ENCODE data around the gene HVCN1.

Gene HVCN1

GRCh38 chr12:110718222-110718908 lies 29.4 kb upstream of the HVCN1 start:
- TF ChIP-seq, protein P1, sequence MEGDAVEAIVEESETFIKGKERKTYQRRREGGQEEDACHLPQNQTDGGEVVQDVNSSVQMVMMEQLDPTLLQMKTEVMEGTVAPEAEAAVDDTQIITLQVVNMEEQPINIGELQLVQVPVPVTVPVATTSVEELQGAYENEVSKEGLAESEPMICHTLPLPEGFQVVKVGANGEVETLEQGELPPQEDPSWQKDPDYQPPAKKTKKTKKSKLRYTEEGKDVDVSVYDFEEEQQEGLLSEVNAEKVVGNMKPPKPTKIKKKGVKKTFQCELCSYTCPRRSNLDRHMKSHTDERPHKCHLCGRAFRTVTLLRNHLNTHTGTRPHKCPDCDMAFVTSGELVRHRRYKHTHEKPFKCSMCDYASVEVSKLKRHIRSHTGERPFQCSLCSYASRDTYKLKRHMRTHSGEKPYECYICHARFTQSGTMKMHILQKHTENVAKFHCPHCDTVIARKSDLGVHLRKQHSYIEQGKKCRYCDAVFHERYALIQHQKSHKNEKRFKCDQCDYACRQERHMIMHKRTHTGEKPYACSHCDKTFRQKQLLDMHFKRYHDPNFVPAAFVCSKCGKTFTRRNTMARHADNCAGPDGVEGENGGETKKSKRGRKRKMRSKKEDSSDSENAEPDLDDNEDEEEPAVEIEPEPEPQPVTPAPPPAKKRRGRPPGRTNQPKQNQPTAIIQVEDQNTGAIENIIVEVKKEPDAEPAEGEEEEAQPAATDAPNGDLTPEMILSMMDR (IDR thresholded peaks at IDR 0.05; ENCODE audit: low read depth, low read length): no peak
- DNase-seq (ENCODE audit: extremely low read depth, low read depth): no peak

DNA sequence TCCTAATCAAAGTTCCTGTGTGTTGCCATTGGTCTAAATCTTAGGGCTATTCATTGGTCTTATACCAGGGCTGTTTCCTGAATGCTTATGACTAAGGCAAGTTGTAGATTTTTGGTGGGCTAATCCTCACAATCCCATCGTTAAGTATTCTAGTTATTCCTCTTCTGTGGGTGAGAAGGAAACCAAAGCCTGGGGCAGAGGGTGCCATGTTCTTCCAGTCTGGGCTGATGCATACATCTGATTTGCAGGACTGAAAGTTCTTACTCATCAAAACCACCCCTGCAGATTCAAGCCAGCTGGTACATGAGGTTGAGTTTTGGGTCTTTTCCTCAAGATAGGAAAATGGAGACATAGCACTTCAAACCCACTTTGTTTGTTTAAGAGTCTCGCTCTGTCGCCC lies 28.1 kb upstream of the HVCN1 start:
- TF ChIP-seq, protein P1 (IDR thresholded peaks at IDR 0.05; ENCODE audit: low read depth, low read length): no peak
- DNase-seq (ENCODE audit: extremely low read depth, low read depth): no peak

DNA sequence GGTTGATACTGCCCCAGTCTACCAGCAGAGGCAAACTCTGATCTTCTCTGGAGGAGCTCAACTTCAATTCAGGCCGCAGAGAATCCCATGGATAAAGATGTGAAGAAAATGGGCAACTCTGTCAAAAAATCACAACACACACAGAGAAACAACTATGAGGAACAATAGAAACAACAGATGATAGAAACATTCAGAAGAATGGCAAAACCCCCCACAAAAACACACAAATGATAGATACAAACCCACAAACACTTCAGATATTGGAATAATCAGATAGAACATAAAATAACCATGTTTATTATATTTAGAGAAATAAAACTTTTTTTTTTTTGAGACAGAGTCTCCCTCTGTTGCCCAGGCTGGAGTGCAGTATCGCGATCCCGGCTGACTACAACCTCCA lies 20.0 kb upstream of the HVCN1 start:
- TF ChIP-seq, protein P1 (IDR thresholded peaks at IDR 0.05; ENCODE audit: low read depth, low read length): no peak

DNA sequence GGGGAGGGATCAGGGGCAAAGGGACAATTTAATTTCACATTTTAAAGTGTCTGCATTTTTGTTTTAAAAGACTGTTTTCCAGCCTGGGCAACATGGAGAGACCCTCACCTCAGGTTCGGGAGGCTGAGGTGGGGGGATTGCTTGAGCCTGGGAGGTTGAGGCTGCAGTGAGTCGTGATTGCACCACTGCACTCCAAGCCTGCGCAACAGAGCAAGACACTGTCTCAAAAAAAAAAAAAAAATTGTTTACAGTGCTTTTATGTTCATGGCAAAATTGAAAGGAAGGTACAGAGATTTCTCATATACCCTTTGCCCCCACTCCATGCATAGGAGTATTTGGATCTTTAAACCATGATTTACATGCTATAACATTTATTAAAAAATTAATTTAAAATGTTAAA lies 16.4 kb upstream of the HVCN1 start:
- TF ChIP-seq, protein P1 (IDR thresholded peaks at IDR 0.05; ENCODE audit: low read depth, low read length): no peak
- DNase-seq (ENCODE audit: extremely low read depth, low read depth): no peak

More for the DNA sequence above, 20.0 kb upstream of the HVCN1 start:
- no peak for DNase-seq (ENCODE audit: extremely low read depth, low read depth)

DNA sequence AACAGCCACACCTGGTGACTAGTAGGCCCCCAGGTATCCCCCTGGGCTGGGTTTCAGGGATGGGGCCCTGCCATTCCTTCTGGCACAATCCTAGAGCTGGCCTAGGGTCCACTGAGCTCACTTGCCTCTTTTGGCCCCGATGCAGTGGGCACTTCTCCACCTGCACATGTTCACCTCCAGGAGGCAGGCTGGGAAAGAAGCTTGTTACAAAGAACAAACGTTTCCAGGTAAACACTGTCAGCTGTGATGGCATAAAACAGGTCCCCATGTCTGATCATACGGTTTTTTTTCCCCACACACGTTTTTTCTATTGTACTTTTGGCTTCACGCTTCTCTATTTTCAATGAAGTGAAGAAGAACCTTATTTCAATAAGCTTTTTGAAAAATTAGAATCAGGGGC lies 15.8 kb upstream of the HVCN1 start:
- no peak for DNase-seq (ENCODE audit: extremely low read depth, low read depth)
- TF ChIP-seq, protein P1 (IDR thresholded peaks at IDR 0.05; ENCODE audit: low read depth, low read length): no peak; the same call in 1 of the 2 replicates

DNA sequence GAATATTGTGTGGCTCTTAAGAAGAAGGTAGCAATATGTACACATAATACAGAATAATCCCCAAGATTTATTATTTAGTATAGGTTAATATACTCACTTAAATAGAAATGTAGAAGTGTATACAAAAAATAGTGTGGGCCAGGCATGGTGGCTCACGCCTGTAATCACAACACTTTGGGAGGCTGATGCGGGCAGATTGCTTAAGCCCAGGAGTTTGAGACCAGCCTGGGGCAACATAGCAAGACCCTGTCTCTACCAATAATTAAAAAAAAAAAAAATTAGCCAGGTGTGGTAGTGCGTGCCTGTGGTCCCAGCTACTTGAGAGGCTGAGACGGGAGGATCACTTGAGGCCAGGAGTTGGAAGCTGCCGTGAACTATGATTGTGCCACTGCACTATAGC lies 15.3 kb upstream of the HVCN1 start:
- TF ChIP-seq, protein P1 (IDR thresholded peaks at IDR 0.05; ENCODE audit: low read depth, low read length): no peak

GRCh38 chr12:110702081-110702480 lies 13.2 kb upstream of the HVCN1 start:
- TF ChIP-seq, protein P1 (IDR thresholded peaks at IDR 0.05; ENCODE audit: low read depth, low read length): no peak
- DNase-seq (ENCODE audit: extremely low read depth, low read depth): no peak

More for the DNA sequence above, 15.3 kb upstream of the HVCN1 start:
- no peak for DNase-seq (ENCODE audit: extremely low read depth, low read depth)
